COLO668 (cell line): Measurements from ENCODE around the gene NPHP1.
"Not testable (repeated sequence)": the region's sequence is repeated elsewhere in the genome, so short reads cannot be mapped to it uniquely, and the experiment has no call there.

Source experiments
- DNase-seq: peaks from one replicate; lab custom pipeline; 2025; ENCODE audit not compliant: unreplicated experiment; lab: John Stamatoyannopoulos, UW

The NPHP1 gene

DNA sequence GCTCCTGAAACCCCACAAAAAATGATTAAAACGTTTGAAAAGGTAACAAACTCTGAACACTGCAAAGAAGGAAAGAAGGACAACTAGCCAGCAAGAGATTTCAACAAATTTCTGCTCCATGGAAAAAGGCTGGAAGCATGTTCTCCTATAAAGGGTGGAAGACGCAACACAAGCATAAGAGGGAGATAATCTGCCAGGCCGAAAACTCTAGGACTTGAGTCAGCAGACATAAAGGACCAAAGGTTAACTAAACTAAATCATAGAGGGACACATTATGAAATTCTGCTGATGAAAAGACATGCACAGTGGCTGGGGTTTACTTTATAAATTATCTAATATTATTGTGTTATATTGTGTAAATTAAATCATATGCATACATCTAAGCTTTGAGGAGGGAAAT is 6.8 kb downstream of the NPHP1 start:
- DNase-seq, result no peak

DNA sequence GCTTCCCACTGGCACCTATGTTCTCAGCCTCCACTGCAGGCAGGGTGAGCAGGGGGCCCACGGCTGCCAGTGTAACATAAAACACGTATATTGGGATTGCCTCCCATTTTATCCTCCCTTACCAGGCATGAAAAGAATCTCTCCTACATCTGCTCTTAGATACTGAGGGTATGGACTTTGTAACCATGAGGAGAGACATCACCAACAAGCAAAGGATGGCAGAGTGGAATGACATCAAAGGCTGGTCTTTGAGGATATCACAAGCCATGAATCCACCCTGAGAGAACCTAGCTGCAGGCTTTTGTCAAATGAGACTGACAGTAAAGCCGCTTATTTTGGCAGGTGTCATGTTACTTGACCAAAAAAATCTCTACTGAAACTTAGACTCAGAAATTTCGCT is 7.4 kb downstream of the NPHP1 start:
- no peak for DNase-seq

GRCh38 chr2:110190169-110190568 is 14.6 kb downstream of the NPHP1 start:
- DNase-seq, result not testable (repeated sequence)

- no peak for DNase-seq
Measured at GRCh38 chr2:110182449-110182848, 22.4 kb downstream of the NPHP1 start.

DNA sequence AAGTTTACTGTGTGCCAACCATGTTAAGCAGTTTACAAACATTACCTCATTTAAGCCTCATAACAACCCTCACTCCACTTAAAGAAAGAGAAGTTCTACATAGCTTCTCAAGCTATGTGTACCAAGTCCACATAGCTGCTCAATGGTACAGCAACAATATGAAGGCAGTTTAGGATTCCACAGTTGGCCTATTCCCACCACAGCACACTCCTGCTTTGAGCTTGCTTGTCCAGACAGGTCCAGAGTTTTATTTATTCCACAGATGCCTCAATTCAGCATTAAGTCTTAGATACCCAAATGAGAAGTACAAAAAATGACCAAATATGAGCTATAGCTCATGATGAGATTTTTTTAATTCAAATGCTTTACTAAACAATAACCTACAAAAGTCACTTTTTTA is 24.8 kb downstream of the NPHP1 start:
- no peak for DNase-seq

DNA sequence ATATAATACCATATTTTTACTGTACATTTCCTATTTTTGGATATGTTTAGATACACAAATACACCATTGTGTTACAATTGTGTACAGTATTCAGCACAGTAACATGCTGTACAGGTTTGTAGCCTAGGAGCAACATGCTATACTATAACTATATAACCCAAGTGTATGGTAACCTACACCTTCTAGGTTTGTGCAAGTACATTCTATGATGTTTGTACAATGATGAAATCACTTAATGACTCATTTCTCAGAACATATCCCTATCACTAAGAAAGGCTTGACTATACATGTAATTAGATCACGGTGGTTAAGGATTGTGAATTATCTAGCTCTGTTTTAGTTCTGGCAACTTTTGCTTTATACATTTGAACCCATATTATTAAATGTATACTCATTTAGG is 31.3 kb downstream of the NPHP1 start:
- no peak for DNase-seq

- DNase-seq, result no peak
Measured at GRCh38 chr2:110172506-110172905, 32.3 kb downstream of the NPHP1 start.

DNA sequence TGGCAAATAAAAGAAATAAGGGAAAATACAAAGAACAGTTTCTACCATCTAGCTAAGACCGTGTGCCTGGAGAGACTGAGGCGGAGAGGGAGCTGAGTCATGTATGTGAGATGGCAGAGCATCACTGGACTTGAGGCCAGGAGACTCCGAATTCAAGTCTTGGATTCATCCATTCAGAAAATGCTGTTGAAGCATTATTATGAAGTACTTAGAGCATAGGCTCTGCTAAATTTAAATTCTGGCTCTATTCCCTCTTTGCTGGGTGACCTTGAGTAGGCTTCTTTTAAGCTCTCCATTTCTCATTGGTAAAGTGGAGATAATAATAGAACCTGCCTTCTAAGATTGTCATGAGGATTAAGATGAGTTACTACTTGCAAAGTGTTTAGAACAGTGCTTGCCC is 34.7 kb downstream of the NPHP1 start:
- no peak for DNase-seq

DNA sequence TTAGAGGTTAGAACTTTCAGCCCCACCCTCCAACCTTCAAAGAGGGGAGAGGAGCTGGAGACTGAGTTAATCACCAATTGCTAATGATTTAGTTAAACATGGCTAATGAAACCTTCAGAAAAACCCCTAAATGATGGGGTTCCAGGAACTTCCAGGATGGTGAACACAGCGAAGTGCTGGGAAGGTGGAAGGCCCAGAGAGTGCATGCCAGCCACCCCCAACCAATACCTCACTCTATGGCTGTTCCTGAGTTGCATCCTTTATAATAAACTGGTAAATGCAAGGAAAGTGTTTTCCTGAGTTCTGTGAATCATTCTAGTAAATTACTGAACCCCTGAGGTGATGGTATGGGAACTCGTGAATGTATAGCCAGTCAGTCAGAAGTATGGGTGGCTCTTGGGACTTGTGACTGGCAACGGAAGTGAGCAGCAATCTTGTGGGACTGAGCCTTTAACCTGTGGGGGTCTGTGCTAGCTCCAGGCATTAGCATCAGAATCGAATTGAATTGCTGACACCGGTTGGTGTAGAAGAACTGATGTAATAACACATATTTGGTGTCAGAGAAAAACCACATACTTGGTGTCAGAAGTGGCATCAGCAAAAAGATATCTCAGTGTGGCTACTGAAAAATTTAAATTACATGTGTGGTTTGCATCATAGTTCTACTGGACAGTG is 37.4 kb downstream of the NPHP1 start:
- DNase-seq, result no peak

DNA sequence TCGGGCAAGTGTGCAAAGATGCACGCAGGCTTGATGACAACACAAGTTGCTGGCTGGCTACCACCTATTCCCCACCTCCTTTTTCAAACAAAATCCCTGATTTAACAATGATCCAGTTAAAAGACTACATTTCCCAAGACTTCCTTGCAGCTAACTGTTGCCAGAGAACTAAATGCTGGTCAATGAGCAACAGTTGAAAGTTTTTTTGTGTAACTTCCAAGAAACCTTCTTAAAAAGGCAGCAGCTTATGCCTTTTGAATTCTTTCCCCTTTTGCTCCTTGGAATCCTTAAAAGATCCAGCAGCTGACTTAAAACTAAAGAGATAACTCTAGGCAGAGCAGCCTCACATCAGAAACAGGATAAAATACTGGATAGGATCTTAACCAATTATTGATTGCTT is 38.5 kb downstream of the NPHP1 start:
- no peak for DNase-seq

GRCh38 chr2:110157153-110157793 is 47.5 kb downstream of the NPHP1 start:
- peak; percentile 36 for DNase-seq

DNA sequence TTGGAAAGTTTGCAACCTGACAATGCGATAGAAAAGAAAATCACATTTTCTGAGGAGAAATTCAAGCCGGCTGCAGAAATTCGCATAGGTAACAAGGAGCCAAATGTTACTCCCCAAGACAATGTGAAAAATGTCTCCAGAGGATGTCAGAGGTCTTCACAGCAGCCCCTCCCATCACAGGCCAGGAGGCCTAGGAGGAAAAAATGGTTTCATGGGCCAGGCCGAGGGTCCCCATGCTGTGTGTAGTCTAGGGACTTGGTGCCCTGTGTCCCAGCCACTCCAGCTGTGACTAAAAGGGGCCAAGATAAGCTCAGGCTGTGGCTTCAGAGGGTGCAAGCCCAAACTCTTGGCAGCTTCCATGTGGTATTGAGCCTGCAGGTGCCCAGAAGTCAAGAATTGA is 50.0 kb downstream of the NPHP1 start:
- not testable (repeated sequence) for DNase-seq

GRCh38 chr2:110154188-110154587 is 50.6 kb downstream of the NPHP1 start:
- DNase-seq, result not testable (repeated sequence)

- DNase-seq, result no peak
Measured at GRCh38 chr2:110153416-110153815, 51.4 kb downstream of the NPHP1 start.

DNA sequence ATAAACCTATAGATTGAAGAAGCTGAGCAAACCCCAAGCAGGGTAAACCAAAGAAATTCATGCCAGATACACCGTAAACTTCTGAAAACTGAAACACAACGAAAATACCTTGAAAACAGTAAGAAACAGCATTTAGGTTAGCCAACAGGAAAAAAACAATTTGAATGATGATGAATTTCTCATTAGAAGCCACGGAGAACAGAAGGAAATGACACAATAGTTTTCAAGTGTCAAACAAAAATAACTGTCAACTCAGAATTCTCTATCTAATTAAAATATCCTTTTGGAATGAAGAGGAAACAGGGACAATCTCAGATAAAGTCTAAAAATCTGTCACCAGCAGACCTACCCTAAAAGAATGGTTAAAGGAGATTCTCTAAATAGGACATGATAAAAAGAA is 51.9 kb downstream of the NPHP1 start:
- DNase-seq, result no peak

GRCh38 chr2:110149330-110150220 is 55.2 kb downstream of the NPHP1 start:
- DNase-seq, result no peak

- no peak for DNase-seq
Measured at GRCh38 chr2:110146945-110147332, 57.9 kb downstream of the NPHP1 start.

DNA sequence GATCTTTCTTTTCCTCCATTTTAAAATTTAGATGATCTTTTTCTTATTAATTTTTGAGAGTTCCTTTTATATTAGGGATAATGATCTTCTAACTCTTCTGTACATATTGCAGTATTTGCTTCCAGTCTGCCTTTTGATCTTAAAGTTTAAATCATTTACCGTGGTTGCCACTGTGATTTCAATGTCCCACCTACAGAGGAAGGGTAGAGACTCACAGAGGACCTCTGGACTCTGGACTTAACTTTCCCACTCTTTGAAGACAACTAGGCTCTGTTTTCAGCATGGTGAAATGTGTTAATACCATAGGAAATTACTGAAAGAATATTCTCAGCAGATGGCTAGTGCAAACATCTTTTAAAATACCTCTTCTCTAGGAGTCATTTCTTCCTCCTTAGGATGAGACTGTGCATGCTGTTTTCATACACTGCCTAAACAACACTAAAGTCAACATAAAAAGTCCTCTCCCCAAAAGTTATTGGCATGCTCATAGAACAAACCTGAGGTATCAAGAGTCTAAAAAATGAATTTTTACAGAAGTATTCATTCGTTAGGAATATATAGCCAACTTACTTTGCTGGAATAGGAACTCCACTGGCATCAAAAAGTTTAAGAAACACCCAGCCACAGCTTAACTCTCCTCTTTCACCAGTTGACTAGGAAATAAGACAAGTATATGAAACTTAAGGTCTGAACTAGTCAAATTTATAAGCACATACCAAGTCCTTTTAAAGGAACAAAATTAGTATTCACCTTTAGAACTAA is 58.4 kb downstream of the NPHP1 start:
- no peak for DNase-seq

DNA sequence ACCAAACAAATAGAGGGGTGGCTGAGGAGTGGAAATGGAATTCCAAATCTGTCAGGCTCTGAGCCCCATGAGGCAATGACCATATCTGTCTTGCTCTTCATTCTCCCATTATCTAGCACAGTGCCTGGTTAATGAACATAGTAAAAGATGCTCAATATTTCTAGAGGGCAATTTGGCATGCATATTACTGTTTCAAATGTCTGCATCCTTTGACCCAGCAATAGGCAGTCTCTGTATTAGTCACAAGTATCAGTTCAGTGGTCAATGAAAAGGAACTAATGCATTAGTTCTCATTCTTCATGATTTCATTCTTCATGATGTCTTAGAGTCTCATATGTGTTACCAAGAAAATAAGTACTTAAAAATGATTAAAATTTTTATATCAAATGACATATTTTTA is 60.8 kb downstream of the NPHP1 start:
- no peak for DNase-seq

DNA sequence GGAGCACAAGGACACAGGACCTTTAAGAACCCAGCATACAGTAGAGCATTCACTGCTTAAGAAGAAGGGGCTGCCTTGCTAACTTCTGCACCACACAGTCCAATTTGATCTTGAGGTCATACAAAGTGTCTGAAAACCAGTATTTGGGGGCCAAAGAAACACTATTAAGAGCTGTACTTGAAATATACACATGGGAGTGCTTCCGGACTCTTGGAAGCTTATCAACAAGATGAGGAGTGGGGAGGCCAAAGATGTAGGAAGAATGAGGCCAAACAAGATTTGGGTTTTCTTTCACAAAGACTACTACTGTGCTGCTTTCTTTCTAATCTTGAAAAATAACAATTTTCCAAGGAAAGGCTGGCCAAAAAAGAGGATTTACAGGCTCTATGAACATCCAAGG is 64.4 kb downstream of the NPHP1 start:
- DNase-seq, result no peak

GRCh38 chr2:110134025-110134424 is 70.8 kb downstream of the NPHP1 start:
- no peak for DNase-seq
